ENCODE measurements around the gene THSD7A. TPM values are rescaled to one million over a fixed set of nuclear protein-coding genes. Genes with fewer than 3 reads are reported as not detected.

THSD7A gene
- polyA plus RNA-seq, 6 donors from 2014 or later: not detected

GRCh38 chr7:11753433-11753832 is 78.6 kb downstream of the THSD7A start:
- ATAC-seq (ENCODE audit: low read depth in 2 of 2) (no peak), DNase-seq (no peak)
- no peak overlapping the region for H3K27ac Mint-ChIP-seq
- no peak overlapping the region for H3K4me3 Mint-ChIP-seq
- H3K4me1 Mint-ChIP-seq: no peaks in the 10 kb centered on the region
- no peaks in the 10 kb centered on the region for H3K27me3 Mint-ChIP-seq
- no peaks in the 10 kb centered on the region for H3K36me3 Mint-ChIP-seq
- H3K9me3 Mint-ChIP-seq: peaks cover 0 to 1% (median 0%) of the 10 kb centered on the region in 7 donors

GRCh38 chr7:11751807-11752389 is 80.1 kb downstream of the THSD7A start:
- peak overlapping the region in 1 of 6 donors; percentile 60 for H3K27ac Mint-ChIP-seq
- no peak overlapping the region for H3K4me3 Mint-ChIP-seq
- DNase-seq (no peak), ATAC-seq (ENCODE audit: low read depth in 2 of 2) (no peak)
- no peaks in the 10 kb centered on the region for H3K27me3 Mint-ChIP-seq
- no peaks in the 10 kb centered on the region for H3K4me1 Mint-ChIP-seq
- H3K9me3 Mint-ChIP-seq: peaks cover 0 to 4% (median 0%) of the 10 kb centered on the region in 7 donors
- no peaks in the 10 kb centered on the region for H3K36me3 Mint-ChIP-seq

- DNase-seq: no peak
- no peaks in the 10 kb centered on the region for H3K4me1 Mint-ChIP-seq
- no peak overlapping the region for H3K27ac Mint-ChIP-seq
- H3K4me3 Mint-ChIP-seq: no peak overlapping the region
- ATAC-seq (ENCODE audit: low read depth in 2 of 2): no peak
- H3K9me3 Mint-ChIP-seq: peaks cover 0 to 4% (median 0%) of the 10 kb centered on the region in 7 donors
- H3K27me3 Mint-ChIP-seq: no peaks in the 10 kb centered on the region
- H3K36me3 Mint-ChIP-seq: no peaks in the 10 kb centered on the region
These were observed 80.7 kb downstream of the THSD7A start for GRCh38 chr7:11751315-11751714.

GRCh38 chr7:11750191-11750590 is 81.8 kb downstream of the THSD7A start:
- Mint-ChIP-seq H3K27me3 (no peaks in the 10 kb centered on the region), H3K27ac (no peak overlapping the region), H3K4me1 (no peaks in the 10 kb centered on the region), H3K9me3 (peaks cover 0 to 4% (median 0%) of the 10 kb centered on the region in 7 donors), H3K4me3 (no peak overlapping the region), H3K36me3 (no peaks in the 10 kb centered on the region)
- ATAC-seq (ENCODE audit: low read depth in 2 of 2): no peak
- DNase-seq: no peak

GRCh38 chr7:11749629-11750028 is 82.4 kb downstream of the THSD7A start:
- H3K4me1 Mint-ChIP-seq: no peaks in the 10 kb centered on the region
- no peaks in the 10 kb centered on the region for H3K36me3 Mint-ChIP-seq
- no peak overlapping the region for H3K4me3 Mint-ChIP-seq
- H3K27me3 Mint-ChIP-seq: no peaks in the 10 kb centered on the region
- H3K9me3 Mint-ChIP-seq: peaks cover 0 to 4% (median 1%) of the 10 kb centered on the region in 7 donors
- ATAC-seq (ENCODE audit: low read depth in 2 of 2) (no peak), DNase-seq (no peak)
- H3K27ac Mint-ChIP-seq: no peak overlapping the region

DNA sequence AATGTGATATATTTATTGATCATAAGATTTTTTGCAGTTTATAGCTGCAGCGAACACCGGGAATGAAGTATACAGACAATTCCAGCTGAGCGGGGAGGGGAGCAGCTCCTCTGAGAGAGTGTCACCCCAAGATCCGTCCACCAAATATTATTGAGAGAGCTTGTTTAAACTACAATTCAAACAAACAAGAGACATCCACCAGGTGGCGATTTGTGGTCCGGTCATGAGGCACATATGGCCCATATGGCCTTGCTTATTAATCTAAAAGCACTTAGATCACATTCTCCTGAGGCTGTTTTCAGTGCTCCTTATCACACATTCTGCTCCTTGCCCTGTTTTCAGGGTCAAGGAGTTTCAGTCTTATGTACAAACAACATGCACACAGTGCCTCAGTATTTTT is 83.1 kb downstream of the THSD7A start:
- ATAC-seq (ENCODE audit: low read depth in 2 of 2): no peak
- Mint-ChIP-seq H3K36me3 (no peaks in the 10 kb centered on the region), H3K4me3 (no peak overlapping the region), H3K27me3 (no peaks in the 10 kb centered on the region), H3K9me3 (peaks cover 0 to 4% (median 1%) of the 10 kb centered on the region in 7 donors), H3K27ac (no peak overlapping the region), H3K4me1 (no peaks in the 10 kb centered on the region)
- no peak for DNase-seq

GRCh38 chr7:11747715-11748485 is 84.1 kb downstream of the THSD7A start:
- Mint-ChIP-seq H3K4me1 (no peaks in the 10 kb centered on the region), H3K4me3 (no peak overlapping the region), H3K9me3 (peaks cover 0 to 4% (median 0%) of the 10 kb centered on the region in 7 donors), H3K36me3 (no peaks in the 10 kb centered on the region), H3K27ac (no peak overlapping the region), H3K27me3 (no peaks in the 10 kb centered on the region)
- no peak for DNase-seq
- ATAC-seq (ENCODE audit: low read depth in 2 of 2): no peak

DNA sequence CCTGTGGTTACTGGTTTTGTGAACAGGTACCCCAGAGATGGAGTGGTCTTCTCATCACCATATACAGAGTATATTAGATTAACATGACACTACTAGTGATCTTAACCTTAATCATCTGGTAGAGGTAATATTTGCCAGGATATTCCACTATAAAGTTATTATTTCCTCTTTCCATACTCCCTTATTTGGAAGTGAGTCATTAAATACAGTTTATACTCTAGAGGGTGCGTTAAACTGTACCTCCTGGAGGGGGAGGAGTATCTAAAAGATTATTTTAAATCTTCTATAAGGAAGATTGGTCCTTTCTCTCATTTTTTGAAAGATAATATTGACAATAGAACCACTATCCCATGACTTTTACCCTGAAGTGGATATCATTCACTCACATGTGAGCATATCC is 85.4 kb downstream of the THSD7A start:
- Mint-ChIP-seq H3K36me3 (no peaks in the 10 kb centered on the region), H3K9me3 (peaks cover 0 to 4% (median 0%) of the 10 kb centered on the region in 7 donors), H3K27me3 (no peaks in the 10 kb centered on the region), H3K4me3 (no peak overlapping the region), H3K27ac (no peak overlapping the region), H3K4me1 (no peaks in the 10 kb centered on the region)
- DNase-seq: no peak
- ATAC-seq (ENCODE audit: low read depth in 2 of 2): no peak

GRCh38 chr7:11743548-11743947 is 88.5 kb downstream of the THSD7A start:
- no peak for ATAC-seq (ENCODE audit: low read depth in 2 of 2)
- H3K36me3 Mint-ChIP-seq: no peaks in the 10 kb centered on the region
- no peak overlapping the region for H3K27ac Mint-ChIP-seq
- H3K4me1 Mint-ChIP-seq: no peaks in the 10 kb centered on the region
- no peak overlapping the region for H3K4me3 Mint-ChIP-seq
- no peaks in the 10 kb centered on the region for H3K27me3 Mint-ChIP-seq
- DNase-seq: no peak
- H3K9me3 Mint-ChIP-seq: peaks cover 0 to 4% (median 0%) of the 10 kb centered on the region in 7 donors

- no peak for DNase-seq
- H3K9me3 Mint-ChIP-seq: peaks cover 0 to 4% (median 0%) of the 10 kb centered on the region in 7 donors
- no peaks in the 10 kb centered on the region for H3K4me1 Mint-ChIP-seq
- no peaks in the 10 kb centered on the region for H3K27me3 Mint-ChIP-seq
- H3K36me3 Mint-ChIP-seq: no peaks in the 10 kb centered on the region
- no peak overlapping the region for H3K4me3 Mint-ChIP-seq
- H3K27ac Mint-ChIP-seq: no peak overlapping the region
- no peak for ATAC-seq (ENCODE audit: low read depth in 2 of 2)
These were observed 89.0 kb downstream of the THSD7A start for GRCh38 chr7:11743016-11743415.

DNA sequence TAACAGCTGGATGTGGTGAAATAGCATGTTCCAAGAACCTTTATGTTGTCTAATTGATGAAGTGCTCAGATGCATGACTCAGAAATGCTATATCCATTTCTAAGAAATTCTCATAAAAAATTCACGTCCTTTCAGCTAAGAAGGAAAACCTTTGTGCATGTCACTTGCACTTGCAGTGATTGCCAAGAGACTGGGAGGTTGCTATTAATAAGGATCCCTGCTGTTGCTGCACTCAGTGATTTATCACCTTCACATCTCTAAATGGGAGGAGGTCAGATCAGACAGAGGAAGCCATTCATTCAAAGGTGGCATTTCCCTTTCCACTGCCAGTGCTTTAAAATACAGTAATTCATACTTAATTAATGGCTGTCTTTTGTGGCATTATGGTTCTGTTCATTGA is 89.5 kb downstream of the THSD7A start:
- Mint-ChIP-seq H3K27me3 (no peaks in the 10 kb centered on the region), H3K27ac (no peak overlapping the region), H3K9me3 (peaks cover 0 to 2% (median 0%) of the 10 kb centered on the region in 7 donors), H3K4me1 (no peaks in the 10 kb centered on the region), H3K36me3 (no peaks in the 10 kb centered on the region), H3K4me3 (no peak overlapping the region)
- ATAC-seq (ENCODE audit: low read depth in 2 of 2) (no peak), DNase-seq (no peak)

GRCh38 chr7:11737723-11738122 is 94.3 kb downstream of the THSD7A start:
- DNase-seq (no peak), ATAC-seq (ENCODE audit: low read depth in 2 of 2) (no peak)
- Mint-ChIP-seq H3K4me3 (no peak overlapping the region), H3K9me3 (no peaks in the 10 kb centered on the region), H3K4me1 (no peaks in the 10 kb centered on the region), H3K36me3 (no peaks in the 10 kb centered on the region), H3K27ac (no peak overlapping the region), H3K27me3 (no peaks in the 10 kb centered on the region)

GRCh38 chr7:11732207-11732606 is 99.8 kb downstream of the THSD7A start:
- Mint-ChIP-seq H3K27ac (no peak overlapping the region), H3K9me3 (no peaks in the 10 kb centered on the region), H3K27me3 (no peaks in the 10 kb centered on the region), H3K4me1 (no peaks in the 10 kb centered on the region), H3K36me3 (no peaks in the 10 kb centered on the region), H3K4me3 (no peak overlapping the region)
- ATAC-seq (ENCODE audit: low read depth in 2 of 2) (no peak), DNase-seq (no peak)

GRCh38 chr7:11730725-11731124 is 101.3 kb downstream of the THSD7A start:
- no peak for ATAC-seq (ENCODE audit: low read depth in 2 of 2)
- no peaks in the 10 kb centered on the region for H3K4me1 Mint-ChIP-seq
- no peaks in the 10 kb centered on the region for H3K9me3 Mint-ChIP-seq
- DNase-seq: no peak
- H3K4me3 Mint-ChIP-seq: no peak overlapping the region
- no peaks in the 10 kb centered on the region for H3K36me3 Mint-ChIP-seq
- H3K27me3 Mint-ChIP-seq: no peaks in the 10 kb centered on the region
- H3K27ac Mint-ChIP-seq: no peak overlapping the region
